Sigmoid colon (tissue), 7 donors: ENCODE measurements around the gene PRG2. TPM values are rescaled to one million over a fixed set of nuclear protein-coding genes. Genes with fewer than 3 reads are reported as not detected.

Source experiments
- DNase-seq: peaks from one replicate; pipeline ENCODE4 v3.0.0-alpha.2; 2019
- H3K27ac ChIP-seq, 4 donors: fragments of 200-600 bp; sonication (generic); one replicate each; pipeline ENCODE4 v1.5.1; 2016 to 2019; ENCODE audit warnings: mild to moderate bottlenecking in 1 of 4
- H3K27me3 ChIP-seq, 3 donors: fragments of 200-600 bp; sonication (generic); one replicate each; pipeline ENCODE4 v1.5.1; 2019; ENCODE audit warnings: mild to moderate bottlenecking in 1 of 3
- H3K36me3 ChIP-seq, 4 donors: fragments of 200-600 bp; sonication (generic); one replicate each; pipeline ENCODE4 v1.5.1; 2016 to 2019
- H3K4me1 ChIP-seq, 4 donors: fragments of 200-600 bp; sonication (generic); one replicate each; pipeline ENCODE4 v1.5.1; 2017 to 2019
- H3K4me3 ChIP-seq, 4 donors: fragments of 200-600 bp; sonication (generic); one replicate each; pipeline ENCODE4 v1.5.1; 2017 to 2019; ENCODE audit warnings: mild to moderate bottlenecking in 2 of 4, moderate library complexity in 1 of 4
- H3K9me3 ChIP-seq, 4 donors: fragments of 200-600 bp in 3 of 4; sonication (generic) in 3 of 4; one replicate each; pipeline versions ENCODE4 v1.5.1 to v1.6.1; 2013 to 2019
- CTCF ChIP-seq, 4 experiments: fragments of 450-650 bp in 3 of 4; fragments of 200-600 bp in 1 of 4; IDR thresholded peaks; one replicate each; pipeline ENCODE4 v1.5.1; 2016 to 2019; ENCODE audit warnings: antibody characterized with exemption in 4 of 4, mild to moderate bottlenecking in 3 of 4, moderate library complexity in 2 of 4
- EP300 ChIP-seq, 4 donors: sonication (generic); formaldehyde crosslinking; IDR thresholded peaks; one replicate each; pipeline ENCODE4 v1.6.1; 2017; ENCODE audit warnings: antibody characterized with exemption in 4 of 4
- POLR2A ChIP-seq, 2 donors: fragments of 450-650 bp; IDR thresholded peaks; one replicate each; pipeline ENCODE4 v1.6.1; 2016; ENCODE audit warnings: antibody characterized with exemption in 2 of 2, mild to moderate bottlenecking in 2 of 2, moderate library complexity in 2 of 2
- POLR2AphosphoS5 ChIP-seq, 4 donors: sonication (generic); formaldehyde crosslinking; IDR thresholded peaks; one replicate each; pipeline ENCODE4 v1.6.1; 2017; ENCODE audit warnings: antibody characterized with exemption in 4 of 4
- WGBS, 2 donors: extraction: QIAGEN DNeasy Blood & Tissue Kit; methylation state at CpG; one replicate each; pipeline ENCODE4 v1.1.7; 2013; 5-methylcytosine and 5-hydroxymethylcytosine counted together
- intact Hi-C: fragments of 100-400 bp; cut with DNase I; formaldehyde crosslinking; loops from one replicate; pipeline ENCODE4 v1.15.1; 2023
- polyA plus RNA-seq, 3 donors: library from polyadenylated mRNA; stranded (reverse); fragments of 200-250 nt; gene quantifications; one replicate each; pipeline ENCODE4 v1.2.3, GENCODE V29; 2013
- total RNA-seq, 4 donors: library from RNA; depleted of rRNA; stranded (reverse); fragments of >200 nt; gene quantifications; one replicate each; pipeline ENCODE4 v1.1.0, GENCODE V29; 2016
- donor health status: healthy with polysubstance abuse.
- donor health status: Bipolar disorder and iron deficiency.
- donor health status: healthy.

The PRG2 gene
- total and polyA plus RNA-seq, 7 donors, result not detected

GRCh38 chr11:57360991-57361390 is 29.5 kb downstream of the PRG2 start:
- no peaks in the 10 kb centered on the region for H3K27me3 ChIP-seq
- intact Hi-C loops, result no loop called here
- WGBS, 2 donors, result 93 to 94% methylated on average over 8 of the region's 8 CpGs
- no peaks in the 10 kb centered on the region for H3K9me3 ChIP-seq
- DNase-seq, result no peak
- H3K4me3 ChIP-seq, result no peak overlapping the region
- H3K36me3 ChIP-seq, result no peaks in the 10 kb centered on the region
- H3K4me1 ChIP-seq, result peaks cover 0 to 4% (median 0%) of the 10 kb centered on the region in 4 donors
- no peak overlapping the region for H3K27ac ChIP-seq
- TF ChIP-seq CTCF (IDR thresholded peaks at IDR 0.05) (no peak), POLR2AphosphoS5 (IDR thresholded peaks at IDR 0.05) (no peak), EP300 (IDR thresholded peaks at IDR 0.05) (no peak), POLR2A (IDR thresholded peaks at IDR 0.05) (no peak)

GRCh38 chr11:57359896-57360690 is 30.4 kb downstream of the PRG2 start:
- Histone ChIP-seq H3K36me3 (no peaks in the 10 kb centered on the region), H3K4me1 (peaks cover 0 to 4% (median 0%) of the 10 kb centered on the region in 4 donors), H3K9me3 (no peaks in the 10 kb centered on the region), H3K4me3 (no peak overlapping the region), H3K27me3 (no peaks in the 10 kb centered on the region), H3K27ac (no peak overlapping the region)
- 82 to 91% methylated on average over 9 of the region's 9 CpGs for WGBS, 2 donors
- DNase-seq, result no peak
- TF ChIP-seq POLR2AphosphoS5 (IDR thresholded peaks at IDR 0.05) (no peak), CTCF (IDR thresholded peaks at IDR 0.05) (no peak), POLR2A (IDR thresholded peaks at IDR 0.05) (no peak), EP300 (IDR thresholded peaks at IDR 0.05) (no peak)
- intact Hi-C loops, result loop anchor here (10.0 kb wide), 1 partner anchor 515 kb away; no protein-coding TSS in a partner anchor

DNA sequence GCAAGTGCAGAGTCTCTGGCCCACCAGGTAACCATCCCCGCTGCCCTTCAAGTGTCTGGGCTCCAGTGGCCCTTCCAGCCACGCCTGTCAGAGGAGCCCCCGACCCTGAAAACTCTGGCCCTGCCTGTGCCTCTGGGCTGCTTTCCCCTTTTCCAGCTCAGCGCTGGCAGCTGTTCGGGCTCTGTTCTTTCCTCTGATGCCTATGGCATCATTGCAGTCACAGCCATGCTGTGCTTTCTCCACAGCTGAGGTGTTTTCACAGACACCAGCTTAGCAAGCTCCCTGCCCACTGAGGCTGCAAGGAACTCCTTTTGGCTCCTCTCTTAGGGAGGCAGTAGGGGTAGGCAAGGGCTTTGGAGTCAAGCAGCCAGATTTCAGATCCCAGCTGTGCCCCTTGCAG is 31.1 kb downstream of the PRG2 start:
- H3K9me3 ChIP-seq, result no peaks in the 10 kb centered on the region
- no peaks in the 10 kb centered on the region for H3K36me3 ChIP-seq
- no peaks in the 10 kb centered on the region for H3K27me3 ChIP-seq
- no peak for TF ChIP-seq POLR2A (IDR thresholded peaks at IDR 0.05)
- peaks cover 0 to 4% (median 0%) of the 10 kb centered on the region in 4 donors for H3K4me1 ChIP-seq
- no peak overlapping the region for H3K27ac ChIP-seq
- intact Hi-C loops, result loop anchor here (10.0 kb wide), 1 partner anchor 515 kb away; no protein-coding TSS in a partner anchor
- no peak for DNase-seq
- H3K4me3 ChIP-seq, result no peak overlapping the region
- WGBS, 2 donors, result 86 to 92% methylated on average over 5 of the region's 5 CpGs

- DNase-seq, result no peak
- WGBS, 2 donors, result 78 to 86% methylated on average over 9 of the region's 9 CpGs
- TF ChIP-seq POLR2AphosphoS5 (IDR thresholded peaks at IDR 0.05) (no peak), EP300 (IDR thresholded peaks at IDR 0.05) (no peak), POLR2A (IDR thresholded peaks at IDR 0.05) (no peak), CTCF (IDR thresholded peaks at IDR 0.05) (no peak)
- H3K4me3 ChIP-seq, result no peak overlapping the region
- H3K4me1 ChIP-seq, result peaks cover 0 to 4% (median 0%) of the 10 kb centered on the region in 4 donors
- no peaks in the 10 kb centered on the region for H3K36me3 ChIP-seq
- intact Hi-C loops, result loop anchor here (10.0 kb wide), 1 partner anchor 514 kb away; no protein-coding TSS in a partner anchor
- H3K27ac ChIP-seq, result no peak overlapping the region
- H3K27me3 ChIP-seq, result no peaks in the 10 kb centered on the region
- H3K9me3 ChIP-seq, result no peaks in the 10 kb centered on the region
Measured at GRCh38 chr11:57358991-57359390, 31.5 kb downstream of the PRG2 start.

DNA sequence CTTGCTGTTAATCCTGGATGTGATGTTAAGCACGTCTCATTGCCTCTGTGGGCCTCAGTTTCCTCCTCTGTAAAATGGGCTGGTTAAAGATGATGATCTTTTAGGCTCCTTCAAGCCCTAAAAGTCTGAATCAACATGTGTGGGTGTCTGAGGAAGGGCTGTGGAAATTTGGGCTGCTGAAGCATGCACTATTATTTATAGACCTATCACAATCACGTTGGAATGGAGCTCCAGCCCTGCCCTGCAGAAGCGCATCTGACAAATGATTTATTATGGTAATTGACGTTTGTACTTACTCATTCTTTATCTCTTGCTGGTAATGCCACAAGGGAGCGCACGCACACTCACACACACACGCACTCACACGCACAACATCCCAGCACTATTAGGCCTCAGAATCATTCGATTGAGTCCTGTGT is 31.9 kb downstream of the PRG2 start:
- intact Hi-C loops, result loop anchor here (10.0 kb wide), 1 partner anchor 514 kb away; no protein-coding TSS in a partner anchor
- Histone ChIP-seq H3K4me3 (no peak overlapping the region), H3K27me3 (no peaks in the 10 kb centered on the region), H3K4me1 (peaks cover 0 to 4% (median 0%) of the 10 kb centered on the region in 4 donors), H3K9me3 (no peaks in the 10 kb centered on the region), H3K36me3 (no peaks in the 10 kb centered on the region), H3K27ac (no peak overlapping the region)
- no peak for DNase-seq
- 30 to 63% methylated on average over 9 of the region's 9 CpGs for WGBS, 2 donors
- TF ChIP-seq CTCF (IDR thresholded peaks at IDR 0.05), result no peak
- no peak for TF ChIP-seq EP300 (IDR thresholded peaks at IDR 0.05)
- TF ChIP-seq POLR2A (IDR thresholded peaks at IDR 0.05), result no peak
- no peak for TF ChIP-seq POLR2AphosphoS5 (IDR thresholded peaks at IDR 0.05)
